ENCODE data around the gene ARHGAP22.

DNA sequence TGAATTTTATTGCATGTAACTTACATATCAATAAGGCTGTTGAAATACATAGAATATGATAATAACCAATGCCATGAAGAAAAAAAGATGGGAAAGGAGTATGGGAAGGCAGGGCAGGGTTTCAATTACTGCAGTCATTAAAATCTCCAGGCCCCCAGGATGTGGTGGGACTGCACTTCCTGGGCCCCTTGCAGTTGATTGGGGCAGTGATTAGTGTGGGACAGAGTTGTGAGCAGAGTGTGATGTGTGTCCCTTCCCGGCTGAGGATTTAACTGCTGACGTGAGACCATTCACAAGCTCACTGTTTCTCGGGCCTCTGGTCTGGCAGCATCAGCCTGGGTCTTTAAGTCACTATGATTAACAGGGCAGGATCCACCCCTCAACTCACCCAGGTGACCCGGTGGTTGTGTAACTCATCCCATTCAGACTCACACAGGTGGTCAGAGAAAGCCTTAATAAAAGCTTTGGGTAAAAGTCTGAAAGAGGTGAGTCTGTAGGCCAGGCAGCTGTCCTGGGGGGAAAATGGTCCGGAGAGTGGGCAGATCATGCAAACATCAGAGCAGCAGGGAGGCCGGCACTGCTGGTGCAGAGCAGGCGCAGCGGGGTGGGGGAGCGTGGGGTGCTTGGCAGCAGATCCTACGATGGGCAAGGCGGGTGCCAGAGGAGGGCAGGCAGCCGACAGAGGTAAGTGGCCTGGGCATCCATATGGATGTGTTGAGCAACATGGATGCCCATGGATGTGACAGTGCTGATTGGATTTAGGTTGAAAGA is 43.5 kb upstream of the ARHGAP22 start:
- TF ChIP-seq, protein P1, sequence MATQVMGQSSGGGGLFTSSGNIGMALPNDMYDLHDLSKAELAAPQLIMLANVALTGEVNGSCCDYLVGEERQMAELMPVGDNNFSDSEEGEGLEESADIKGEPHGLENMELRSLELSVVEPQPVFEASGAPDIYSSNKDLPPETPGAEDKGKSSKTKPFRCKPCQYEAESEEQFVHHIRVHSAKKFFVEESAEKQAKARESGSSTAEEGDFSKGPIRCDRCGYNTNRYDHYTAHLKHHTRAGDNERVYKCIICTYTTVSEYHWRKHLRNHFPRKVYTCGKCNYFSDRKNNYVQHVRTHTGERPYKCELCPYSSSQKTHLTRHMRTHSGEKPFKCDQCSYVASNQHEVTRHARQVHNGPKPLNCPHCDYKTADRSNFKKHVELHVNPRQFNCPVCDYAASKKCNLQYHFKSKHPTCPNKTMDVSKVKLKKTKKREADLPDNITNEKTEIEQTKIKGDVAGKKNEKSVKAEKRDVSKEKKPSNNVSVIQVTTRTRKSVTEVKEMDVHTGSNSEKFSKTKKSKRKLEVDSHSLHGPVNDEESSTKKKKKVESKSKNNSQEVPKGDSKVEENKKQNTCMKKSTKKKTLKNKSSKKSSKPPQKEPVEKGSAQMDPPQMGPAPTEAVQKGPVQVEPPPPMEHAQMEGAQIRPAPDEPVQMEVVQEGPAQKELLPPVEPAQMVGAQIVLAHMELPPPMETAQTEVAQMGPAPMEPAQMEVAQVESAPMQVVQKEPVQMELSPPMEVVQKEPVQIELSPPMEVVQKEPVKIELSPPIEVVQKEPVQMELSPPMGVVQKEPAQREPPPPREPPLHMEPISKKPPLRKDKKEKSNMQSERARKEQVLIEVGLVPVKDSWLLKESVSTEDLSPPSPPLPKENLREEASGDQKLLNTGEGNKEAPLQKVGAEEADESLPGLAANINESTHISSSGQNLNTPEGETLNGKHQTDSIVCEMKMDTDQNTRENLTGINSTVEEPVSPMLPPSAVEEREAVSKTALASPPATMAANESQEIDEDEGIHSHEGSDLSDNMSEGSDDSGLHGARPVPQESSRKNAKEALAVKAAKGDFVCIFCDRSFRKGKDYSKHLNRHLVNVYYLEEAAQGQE (IDR thresholded peaks at IDR 0.05; ENCODE audit: insufficient read depth in 1 of 2, low read depth in 2 of 2, low read length in 2 of 2), result no peak
- no peak for TF ChIP-seq TAF1 (IDR thresholded peaks at IDR 0.05; ENCODE audit: borderline replicate concordance, insufficient read depth, low read length)
- no peak for TF ChIP-seq SIN3A (IDR thresholded peaks at IDR 0.05; ENCODE audit: borderline replicate concordance, insufficient read depth, low read length)
- TF ChIP-seq FOXP2 (optimal IDR thresholded peaks at IDR 0.05; ENCODE audit: borderline replicate concordance, extremely low read depth, extremely low read length, insufficient read depth), result no peak

All from PFSK-1 (cell line).